Right renal cortex interstitium (tissue), 3 donors: ENCODE results near the gene SNRNP200. TPM values are rescaled to one million over a fixed set of nuclear protein-coding genes. Genes with fewer than 3 reads are reported as not detected.

Source experiments
- DNase-seq, 3 donors: peaks; one replicate each; pipeline ENCODE4 v3.0.0-alpha.2; 2013; ENCODE audit warnings: low read depth in 3 of 3, low spot score in 2 of 3
- polyA plus RNA-seq, 3 donors: library from polyadenylated mRNA; unstranded; fragments of 120-200 nt; gene quantifications; one replicate each; pipeline ENCODE4 v1.2.1, GENCODE V29; 2013; ENCODE audit not compliant: insufficient read length in 3 of 3

Gene SNRNP200
- polyA plus RNA-seq, result 100 to 1,000 TPM; 180 to 193 (median 187) TPM

- peak in 1 of 3 donors; percentile 67 for DNase-seq
These were observed at the start of gene SNRNP200 for GRCh38 chr2:96305091-96305978. Gene SNRNP200, minus strand, starts transcription at chr2:96305546. Its CDS starts 109 bp downstream, at chr2:96305437.

GRCh38 chr2:96354492-96354891, 49.1 kb upstream of the SNRNP200 start:
- no peak for DNase-seq

- DNase-seq, result no peak
These were observed 48.3 kb upstream of the SNRNP200 start for GRCh38 chr2:96353606-96354101.

GRCh38 chr2:96353032-96353561, 47.8 kb upstream of the SNRNP200 start:
- no peak for DNase-seq

DNA sequence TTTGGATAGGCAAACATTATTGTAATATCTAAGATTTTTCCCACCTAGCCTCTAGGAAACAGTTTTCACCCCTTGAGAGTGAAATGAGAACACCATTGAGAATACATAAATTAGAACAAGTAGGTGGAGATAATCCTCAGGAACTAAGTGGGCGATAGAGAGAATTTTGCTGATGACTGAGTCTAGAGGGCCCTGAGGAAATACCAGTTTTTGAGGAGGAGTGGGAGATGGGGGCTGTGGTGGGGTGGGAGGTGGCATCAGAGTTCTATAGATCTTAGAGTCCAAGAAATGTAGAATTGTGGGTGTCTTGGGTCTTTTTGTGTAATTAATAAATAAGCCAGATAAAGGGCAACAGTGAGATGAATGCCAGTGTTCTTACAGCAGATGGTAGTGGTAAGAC, 42.0 kb upstream of the SNRNP200 start:
- DNase-seq, result no peak

DNA sequence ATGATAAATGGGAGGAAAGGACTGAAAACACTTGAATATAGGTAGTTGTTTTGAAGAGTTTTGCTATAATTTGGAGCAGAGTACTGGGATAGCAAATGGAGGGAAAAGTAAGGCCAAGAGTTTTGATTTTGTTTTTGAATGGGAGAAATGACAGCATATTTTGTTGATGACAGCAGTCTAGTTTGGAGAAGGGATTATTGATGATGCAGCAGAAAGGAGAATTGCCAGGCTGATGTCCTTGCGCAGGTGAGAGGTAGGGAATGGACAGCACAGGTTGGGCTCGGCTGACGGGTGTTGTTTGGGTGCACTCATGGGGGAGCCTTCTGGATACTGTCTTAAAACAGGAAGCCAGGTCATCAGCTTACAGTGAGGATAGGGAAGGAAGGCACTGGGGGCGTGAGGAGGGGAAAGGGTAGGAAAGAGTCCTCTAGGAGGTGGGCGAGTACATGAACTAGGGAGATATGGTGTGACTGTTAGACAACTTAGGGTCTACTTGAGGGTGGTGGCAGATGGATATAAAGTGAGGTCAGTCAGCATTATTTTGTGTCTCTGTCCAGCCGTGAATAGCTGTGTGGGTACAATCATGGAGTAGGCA, 40.6 kb upstream of the SNRNP200 start:
- no peak for DNase-seq

GRCh38 chr2:96345438-96345837, 40.1 kb upstream of the SNRNP200 start:
- DNase-seq, result no peak

DNA sequence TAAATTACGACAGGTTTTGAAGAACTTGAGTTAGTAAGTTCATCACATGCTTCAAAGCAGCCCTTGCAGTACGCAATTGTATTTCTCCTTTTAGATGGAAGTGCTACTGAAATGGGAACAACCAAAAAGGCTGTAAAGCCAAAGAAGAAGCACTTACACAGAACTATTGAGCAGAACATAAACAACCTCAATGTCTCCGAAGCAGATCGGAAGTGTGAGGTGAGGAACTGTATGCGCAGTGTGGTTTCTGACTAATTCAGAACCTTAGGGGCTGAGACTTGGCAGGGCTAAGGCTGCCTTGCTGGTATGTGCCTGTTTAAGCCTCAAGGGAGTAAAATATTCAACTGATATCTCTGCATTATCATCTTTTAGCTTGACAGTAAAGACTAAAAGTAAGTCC, 38.7 kb upstream of the SNRNP200 start:
- no peak for DNase-seq

- DNase-seq, result no peak
These were observed 36.7 kb upstream of the SNRNP200 start for GRCh38 chr2:96342085-96342484.

- no peak for DNase-seq
These were observed 36.3 kb upstream of the SNRNP200 start for GRCh38 chr2:96341641-96342040.

DNA sequence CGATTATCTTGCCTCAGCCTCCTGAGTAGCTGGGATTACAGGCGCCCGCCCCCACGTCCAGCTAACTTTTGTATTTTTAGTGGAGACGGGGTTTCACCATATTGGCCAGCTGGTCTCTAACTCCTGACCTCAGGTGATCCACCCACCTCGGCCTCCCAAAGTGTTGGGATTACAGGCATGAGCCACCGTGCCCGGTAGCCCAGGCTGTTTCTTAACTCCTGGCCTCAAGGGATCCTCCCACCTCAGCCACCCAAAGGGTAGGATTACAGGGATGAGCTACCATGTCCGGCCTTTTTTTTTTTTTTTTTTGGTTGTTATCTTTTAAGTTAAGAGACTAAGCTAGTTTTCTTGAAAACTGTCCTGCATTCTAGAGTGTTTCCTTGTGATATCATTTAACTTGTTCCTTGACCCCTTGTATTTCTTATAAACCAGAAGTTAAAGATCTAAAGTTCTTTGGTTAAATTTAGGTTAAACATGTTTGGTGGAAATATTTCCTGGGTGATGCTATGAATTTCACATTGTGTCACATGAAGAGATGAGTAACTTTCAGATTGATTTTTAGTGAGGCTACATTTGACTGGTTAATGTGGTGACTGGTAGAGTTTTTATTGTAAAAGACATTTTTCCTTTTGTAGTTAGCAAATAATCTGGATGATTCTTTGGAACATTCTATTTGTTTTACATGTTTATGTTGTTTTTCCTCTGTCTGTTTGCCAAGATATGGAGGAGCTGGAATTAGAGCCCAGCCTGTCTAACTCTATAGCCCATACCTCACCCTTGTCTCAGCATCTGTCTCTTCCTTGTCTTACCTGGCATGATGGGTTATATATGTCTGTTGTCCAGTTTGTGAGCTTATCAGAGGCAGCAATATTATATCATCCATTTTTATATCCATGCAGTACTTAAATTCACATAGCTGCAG, 35.4 kb upstream of the SNRNP200 start:
- no peak for DNase-seq

- DNase-seq, result no peak
These were observed 31.5 kb upstream of the SNRNP200 start for GRCh38 chr2:96336873-96337272.

DNA sequence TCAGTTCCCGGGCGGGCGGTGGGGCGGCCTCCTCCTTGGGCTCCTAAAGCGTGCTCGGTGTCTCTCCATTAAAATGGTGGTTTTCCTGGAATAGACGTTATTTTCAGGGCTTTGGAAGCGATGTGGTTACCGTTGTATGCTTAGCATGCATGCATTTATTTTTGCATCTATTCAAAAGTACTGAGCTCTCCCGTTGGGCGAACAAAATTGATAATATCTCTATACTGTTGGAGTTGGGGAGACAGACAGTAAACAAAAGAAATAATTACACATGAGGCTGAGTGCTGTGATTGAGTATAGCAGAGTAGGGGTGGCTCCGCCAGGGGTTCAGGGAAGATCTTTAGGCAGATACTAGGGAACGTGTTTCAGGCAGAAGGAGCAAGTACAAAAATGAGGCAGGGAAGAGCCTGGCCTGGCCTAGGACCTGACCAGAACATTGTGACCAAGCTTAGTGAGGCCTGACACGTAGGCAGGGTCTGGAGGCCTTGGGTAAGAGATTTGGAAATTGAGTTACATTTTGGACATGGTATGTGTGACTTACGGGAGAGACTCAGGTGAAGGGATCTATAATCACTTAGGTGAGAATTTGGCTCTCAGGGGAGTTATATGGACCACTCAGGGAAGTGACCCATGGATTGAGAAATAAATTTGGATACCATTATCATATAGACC, 30.9 kb upstream of the SNRNP200 start:
- no peak for DNase-seq

- no peak for DNase-seq
These were observed 28.4 kb upstream of the SNRNP200 start for GRCh38 chr2:96333708-96334107.

DNA sequence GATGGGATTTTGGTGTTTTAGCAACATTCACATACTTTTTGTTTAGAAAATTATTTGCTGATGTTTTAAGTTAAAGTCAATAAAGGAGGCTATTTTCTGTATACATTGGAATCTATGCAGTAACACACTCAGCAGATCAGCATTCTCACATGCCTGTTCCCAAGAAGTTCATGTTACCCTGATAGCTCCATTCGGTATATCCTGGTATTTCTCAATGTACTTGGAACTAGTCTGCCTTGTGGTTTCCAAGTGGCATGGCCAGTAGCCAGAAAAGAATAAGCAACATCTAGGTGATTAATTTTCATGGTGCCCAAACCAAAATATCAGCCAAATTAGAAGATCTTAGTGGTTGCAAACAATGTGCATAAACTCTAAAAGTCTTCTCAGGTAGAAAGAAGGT, 25.1 kb upstream of the SNRNP200 start:
- no peak for DNase-seq

DNA sequence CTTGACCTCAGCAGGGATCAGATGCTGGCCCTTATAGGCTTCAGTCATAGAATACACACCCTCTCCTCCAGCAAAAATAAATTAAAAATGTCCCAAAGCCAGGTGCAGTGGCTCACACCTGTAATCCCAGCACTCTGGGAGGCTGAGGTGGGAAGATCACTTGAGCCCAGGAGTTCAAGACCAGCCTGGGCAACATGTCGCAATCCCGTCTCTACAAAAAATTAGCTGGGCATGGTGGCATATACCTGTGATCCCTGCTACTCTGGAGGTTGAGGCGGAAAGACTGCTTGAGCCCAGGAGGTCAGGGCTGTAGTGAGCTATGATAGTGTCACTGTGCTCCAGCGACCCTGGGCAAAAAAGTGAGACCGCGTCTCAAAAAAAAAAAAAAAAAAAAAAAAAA, 24.5 kb upstream of the SNRNP200 start:
- no peak for DNase-seq

DNA sequence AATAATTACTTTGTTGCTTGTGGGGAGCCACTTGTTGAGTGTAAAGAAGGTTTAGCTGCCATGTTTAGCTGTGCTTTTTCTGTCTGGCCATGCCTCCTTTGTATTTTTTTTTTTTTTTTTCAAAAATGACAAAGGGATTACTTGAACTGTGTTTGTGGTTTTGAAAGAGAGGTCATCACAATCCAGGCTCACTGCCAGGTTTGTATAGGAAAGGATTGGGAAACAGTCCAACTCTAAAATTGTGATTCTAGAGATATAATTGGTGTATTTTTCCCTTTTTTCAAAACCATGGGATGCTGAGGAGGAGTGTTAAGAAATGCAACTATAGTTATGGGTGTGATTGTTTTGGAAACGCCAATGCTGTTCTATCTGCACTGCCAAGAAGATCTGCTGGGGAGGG, 24.1 kb upstream of the SNRNP200 start:
- DNase-seq, result no peak

GRCh38 chr2:96326990-96327820, 21.9 kb upstream of the SNRNP200 start:
- no peak for DNase-seq

GRCh38 chr2:96326564-96326963, 21.2 kb upstream of the SNRNP200 start:
- no peak for DNase-seq
